ENCODE measurements around the gene CDCA3.

The CDCA3 gene

DNA sequence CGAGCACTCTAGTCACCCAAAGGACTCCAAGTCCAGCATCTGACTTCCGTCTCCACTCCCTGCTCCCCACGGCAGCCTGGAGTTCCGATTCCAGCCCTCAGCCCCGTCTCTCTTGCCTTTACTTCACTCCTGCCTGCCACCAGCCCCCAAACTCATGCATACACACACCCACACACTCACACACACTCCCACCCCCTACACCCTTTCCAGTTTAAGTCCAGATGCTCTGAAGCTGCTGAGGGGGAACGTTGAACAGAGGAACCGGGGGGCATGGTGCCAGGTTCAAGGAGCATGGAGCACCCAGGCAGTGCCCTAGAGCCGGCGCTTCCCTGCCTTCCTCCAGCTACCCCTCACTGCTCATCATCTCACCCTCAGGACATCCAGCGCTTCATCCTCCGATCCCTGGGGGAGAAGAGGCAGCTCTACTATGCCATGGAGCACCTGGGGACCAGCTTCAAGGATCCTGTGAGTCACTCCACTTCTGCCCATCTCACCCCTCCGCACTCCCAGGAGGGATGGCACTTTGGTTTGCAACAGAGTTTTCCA, 19.6 kb downstream of the CDCA3 start:
- no peak for DNase-seq

DNA sequence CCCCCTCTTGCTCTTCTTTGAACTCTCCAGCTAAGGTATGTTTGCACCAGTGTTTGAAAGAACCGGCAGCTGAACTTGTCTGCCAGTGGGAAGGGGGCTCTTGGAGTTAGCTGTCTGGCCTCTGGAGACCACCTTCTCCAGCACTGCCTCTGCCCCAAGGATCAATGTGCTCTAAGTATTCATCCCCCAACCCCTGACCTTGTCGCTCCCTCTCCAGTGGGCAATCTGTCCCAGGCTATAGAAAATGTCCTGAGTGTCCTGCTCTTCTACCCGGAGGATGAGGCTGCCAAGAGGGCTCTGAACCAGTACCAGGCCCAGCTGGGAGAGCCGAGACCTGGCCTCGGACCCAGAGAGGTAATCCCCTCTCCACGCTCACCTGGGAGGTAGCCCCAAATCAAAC, 20.1 kb downstream of the CDCA3 start:
- no peak for DNase-seq

DNA sequence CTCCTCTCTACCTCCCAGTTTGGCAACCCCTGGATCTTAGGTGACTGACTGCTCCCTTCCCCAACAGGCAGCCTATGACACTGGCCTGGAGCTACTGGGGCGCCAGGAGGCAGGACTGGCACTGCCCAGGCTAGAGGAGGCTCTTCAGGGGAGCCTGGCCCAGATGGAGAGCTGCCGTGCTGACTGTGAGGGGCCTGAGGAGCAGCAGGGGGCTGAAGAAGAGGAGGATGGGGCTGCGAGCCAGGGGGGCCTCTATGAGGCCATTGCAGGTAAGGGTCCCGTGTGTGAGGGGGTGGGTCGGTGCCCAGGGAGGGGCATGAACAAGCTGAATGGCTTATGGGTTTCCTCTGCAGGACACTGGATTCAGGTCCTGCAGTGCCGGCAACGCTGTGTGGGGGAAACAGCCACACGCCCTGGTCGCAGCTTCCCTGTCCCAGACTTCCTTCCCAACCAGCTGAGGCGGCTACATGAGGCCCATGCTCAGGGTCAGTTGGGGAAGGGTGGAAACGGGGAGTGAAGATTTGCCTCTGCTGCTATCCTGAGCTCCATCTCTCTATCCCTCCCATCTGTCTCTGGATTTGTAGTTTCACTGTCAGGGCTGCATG, 20.7 kb downstream of the CDCA3 start:
- DNase-seq = no peak

DNA sequence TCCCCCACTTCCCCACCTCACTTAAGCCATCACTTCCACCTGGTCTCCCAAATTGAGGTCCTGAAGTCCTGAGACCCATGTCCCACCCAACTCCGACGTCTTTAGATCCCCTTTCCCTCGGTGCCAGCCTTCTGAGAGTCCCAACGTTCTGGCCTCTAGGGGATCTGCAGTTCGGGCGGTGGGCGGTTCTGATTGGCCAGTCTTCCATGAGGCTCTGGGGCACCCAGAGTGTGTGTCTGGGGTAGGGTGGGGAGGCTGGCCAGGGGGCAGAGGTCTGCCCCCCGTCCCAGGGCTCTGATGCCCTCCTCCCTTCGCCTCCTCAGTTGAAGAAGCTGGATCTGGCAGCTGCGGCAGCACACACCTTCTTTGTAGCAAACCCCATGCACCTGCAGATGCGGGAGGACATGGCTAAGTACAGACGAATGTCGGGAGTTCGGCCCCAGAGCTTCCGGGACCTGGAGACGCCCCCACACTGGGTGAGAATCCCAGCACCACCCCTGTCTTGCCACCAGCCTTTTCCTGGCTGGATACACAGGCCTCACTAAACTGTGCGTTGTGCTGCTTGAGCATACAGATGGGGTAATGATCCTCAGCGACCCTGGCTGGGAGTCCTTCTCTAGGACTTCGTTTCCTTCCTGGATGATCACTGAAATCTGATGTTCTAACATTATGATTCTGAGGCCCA, 21.4 kb downstream of the CDCA3 start:
- no peak for DNase-seq

DNA sequence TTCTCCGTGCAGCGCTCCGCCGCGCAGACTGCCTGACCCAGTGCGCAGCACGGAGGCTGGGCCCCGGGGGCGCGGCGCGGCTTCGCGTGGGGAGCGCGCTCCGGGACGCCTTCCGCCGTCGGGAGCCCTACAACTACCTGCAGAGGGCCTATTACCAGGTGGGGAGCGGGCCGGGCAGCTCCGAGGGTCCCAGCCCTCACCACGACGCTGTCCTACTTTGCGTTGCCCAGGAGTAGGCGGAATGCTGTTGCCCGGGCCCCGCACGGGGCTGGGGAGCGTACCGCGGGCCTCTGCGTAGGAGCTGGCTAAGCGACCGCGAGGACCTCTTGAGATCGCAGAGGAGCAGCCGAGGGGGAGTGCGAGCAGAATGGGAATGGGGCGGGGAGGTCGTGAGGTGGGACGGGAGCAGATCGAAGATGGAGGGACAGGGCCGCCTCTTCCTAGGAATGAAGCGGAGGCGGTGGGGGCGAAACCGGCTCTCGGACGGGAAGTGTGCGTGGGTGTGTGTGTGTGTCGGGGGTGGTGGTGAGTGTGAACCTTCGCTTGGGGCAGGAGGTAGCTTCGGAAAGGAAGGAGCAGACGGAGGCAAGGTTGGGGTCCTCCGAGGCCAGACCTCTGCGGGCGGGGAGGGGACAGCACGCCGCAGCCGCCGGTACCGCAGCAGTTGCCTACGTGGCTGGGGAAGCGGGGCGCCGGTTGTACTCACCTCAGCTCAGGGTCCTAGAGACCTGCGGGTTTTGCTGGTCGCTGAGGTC, 22.1 kb downstream of the CDCA3 start:
- peak; percentile 18 for DNase-seq

DNA sequence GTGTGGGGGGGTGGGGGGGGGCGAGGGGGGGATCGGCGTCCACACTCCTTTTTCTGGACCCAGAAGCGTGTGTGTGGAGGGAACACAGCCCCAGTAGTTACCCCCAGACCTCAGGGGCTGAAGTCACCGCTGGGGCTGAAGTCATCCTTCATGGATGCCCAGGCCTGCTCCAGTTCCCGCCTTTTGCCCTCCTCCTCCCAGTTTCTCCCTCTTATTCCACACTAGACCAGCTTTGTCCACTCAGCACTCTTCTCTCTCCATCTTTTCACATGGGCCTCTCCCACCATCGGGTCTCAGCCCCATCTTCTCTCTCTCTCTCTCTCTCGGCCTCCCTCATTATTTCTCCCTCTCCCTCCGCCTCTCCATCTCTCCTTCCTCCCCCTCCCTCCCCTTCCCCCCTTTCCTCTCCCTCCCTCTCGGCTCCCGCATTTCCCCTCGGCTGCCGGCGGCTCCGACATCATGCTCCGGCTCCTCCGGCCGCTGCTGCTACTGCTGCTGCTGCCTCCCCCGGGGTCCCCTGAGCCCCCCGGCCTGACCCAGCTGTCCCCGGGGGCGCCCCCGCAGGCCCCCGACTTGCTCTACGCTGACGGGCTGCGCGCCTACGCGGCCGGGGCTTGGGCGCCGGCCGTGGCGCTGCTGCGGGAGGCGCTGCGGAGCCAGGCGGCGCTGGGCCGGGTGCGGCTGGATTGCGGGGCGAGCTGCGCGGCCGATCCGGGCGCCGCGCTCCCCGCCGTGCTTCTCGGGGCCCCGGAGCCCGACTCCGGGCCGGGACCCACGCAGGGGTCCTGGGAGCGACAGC, 22.9 kb downstream of the CDCA3 start, which contains the start of gene P3H3:
TSS of gene P3H3 (plus strand) at position 426 of the 799 bp plus-strand sequence. CDS start at position 460, 34 bp downstream.
- DNase-seq = peak; percentile 23

DNA sequence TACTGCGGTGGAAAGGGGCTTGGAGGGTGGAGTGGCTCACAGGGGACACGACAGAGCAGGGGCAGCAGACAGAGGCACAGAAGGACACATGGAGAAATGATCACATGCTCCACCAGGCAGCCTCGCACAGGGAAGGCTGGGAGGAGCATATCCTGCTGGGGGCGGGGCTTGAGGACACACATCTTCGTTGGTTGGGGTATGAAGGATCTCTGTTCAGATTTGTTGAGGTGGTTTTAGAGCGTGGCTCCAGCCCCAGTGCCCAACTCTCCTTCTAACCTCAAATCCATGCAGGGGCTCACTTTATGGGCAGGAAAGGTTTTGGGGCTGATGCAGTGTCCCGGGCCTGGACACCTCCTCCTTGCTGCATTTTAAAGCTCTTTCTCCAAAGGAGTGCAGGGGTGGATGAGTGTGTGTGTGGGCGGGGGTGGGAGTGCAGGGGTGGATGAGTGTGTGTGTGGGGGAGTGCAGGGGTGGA, 23.6 kb downstream of the CDCA3 start:
- DNase-seq = no peak

DNA sequence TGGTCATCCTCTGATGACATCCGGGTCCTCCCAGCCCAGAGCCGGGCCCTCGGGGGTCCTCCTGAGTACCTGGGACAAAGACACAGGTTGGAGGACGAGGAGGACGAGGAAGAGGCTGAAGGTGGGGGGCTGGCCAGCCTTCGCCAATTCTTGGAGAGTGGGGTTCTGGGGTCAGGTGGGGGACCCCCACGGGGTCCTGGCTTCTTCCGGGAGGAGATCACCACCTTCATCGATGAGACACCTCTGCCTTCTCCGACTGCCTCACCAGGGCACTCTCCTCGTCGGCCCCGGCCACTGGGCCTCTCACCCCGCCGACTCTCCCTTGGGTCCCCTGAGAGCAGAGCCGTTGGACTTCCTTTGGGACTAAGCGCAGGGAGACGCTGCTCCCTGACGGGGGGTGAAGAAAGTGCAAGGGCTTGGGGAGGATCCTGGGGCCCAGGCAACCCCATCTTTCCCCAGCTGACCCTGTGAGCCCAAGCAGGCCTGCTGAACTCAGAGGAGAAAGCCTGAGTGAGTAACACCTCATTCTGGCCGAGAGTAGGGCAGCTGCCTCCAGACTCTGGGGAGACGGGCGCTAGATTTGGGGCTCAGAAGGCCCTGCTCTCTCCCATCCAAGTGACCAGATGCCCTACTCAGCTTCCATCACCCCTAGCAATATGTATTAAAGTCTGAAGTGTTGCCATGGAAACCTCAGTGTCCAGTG, 24.2 kb downstream of the CDCA3 start:
- DNase-seq = no peak

DNA sequence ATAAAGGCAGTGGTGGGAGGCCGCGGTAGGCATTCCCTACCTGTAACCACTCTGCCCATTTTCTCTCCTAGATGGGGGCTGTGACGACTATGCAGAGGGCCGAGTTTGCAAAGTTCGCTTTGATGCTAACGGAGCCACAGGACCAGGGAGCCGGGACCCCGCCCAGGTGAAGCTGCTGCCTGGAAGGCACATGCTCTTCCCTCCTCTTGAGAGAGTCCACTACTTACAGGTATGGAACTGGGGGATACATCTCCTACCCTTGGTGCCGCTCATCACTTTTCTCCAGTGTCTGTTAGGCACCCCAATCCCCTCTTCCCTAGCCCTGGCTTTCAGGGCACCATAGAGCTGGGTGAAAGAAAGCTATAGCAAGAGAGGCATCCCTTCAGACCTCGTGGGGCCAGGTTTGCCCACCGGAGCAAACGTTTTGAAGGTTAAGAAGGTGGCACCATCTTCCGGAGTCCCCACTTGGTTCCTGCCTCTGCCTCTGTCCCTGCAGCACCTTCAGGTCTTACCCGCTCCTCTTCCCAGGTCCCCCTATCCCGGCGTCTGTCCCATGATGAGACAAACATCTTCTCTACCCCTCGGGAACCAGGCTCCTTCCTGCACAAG, 24.9 kb downstream of the CDCA3 start:
- no peak for DNase-seq

DNA sequence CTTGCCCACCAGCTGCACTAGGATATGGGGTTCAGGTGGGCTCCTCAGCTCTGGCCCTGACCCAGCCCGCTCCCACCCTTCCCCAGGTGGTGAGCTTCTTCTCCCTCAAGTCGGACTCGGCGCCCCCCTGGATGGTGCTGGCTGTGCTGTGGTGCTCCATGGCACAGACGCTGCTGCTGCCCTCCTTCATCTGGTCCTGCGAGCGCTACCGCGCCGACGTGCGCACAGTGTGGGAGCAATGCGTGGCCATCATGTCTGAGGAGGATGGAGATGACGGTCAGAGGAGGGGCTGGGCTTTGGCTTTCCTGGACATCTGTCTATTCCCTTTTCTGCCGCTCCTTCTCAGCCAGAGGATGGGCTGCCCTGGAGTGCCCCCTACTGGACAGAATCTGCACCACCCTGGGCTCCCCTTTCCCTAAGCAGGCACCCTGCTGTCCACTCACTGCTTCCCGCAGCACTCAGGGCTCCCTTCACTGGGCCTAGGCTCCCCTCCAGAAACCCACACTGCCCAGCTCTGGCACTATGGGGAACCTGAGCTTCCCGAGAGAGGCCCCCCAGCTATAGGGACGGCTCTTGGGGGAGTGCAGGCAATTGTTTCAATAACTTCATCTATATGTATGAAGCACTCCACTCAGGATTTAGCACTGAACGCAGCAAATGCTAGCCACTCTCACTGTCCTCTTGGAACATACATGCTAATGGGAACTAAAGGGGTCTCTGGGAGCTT, 25.5 kb downstream of the CDCA3 start:
- no peak for DNase-seq

DNA sequence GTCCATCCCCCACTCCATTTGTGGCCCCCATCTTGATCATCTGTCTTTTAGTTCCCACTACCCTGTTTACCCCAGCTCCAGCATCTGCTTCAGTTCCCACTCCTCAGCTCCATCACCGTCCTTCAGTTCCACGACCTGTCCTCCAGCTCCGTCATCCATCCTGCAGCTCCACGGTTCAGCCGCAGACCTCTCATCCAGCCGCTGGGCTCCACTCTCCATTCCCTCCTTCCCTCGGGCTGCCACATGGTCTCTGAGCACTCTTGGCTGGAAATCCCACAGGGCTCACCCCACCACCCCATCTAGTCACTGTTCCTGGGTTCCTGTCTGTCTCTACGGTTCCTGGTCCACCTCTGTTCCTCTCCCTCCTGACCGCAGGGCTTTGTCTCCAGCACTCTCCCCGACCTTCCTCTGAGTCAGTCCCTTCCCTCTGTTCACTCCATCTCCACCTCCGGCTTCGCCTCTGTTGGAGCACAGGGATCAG, 26.1 kb downstream of the CDCA3 start:
- no peak for DNase-seq

DNA sequence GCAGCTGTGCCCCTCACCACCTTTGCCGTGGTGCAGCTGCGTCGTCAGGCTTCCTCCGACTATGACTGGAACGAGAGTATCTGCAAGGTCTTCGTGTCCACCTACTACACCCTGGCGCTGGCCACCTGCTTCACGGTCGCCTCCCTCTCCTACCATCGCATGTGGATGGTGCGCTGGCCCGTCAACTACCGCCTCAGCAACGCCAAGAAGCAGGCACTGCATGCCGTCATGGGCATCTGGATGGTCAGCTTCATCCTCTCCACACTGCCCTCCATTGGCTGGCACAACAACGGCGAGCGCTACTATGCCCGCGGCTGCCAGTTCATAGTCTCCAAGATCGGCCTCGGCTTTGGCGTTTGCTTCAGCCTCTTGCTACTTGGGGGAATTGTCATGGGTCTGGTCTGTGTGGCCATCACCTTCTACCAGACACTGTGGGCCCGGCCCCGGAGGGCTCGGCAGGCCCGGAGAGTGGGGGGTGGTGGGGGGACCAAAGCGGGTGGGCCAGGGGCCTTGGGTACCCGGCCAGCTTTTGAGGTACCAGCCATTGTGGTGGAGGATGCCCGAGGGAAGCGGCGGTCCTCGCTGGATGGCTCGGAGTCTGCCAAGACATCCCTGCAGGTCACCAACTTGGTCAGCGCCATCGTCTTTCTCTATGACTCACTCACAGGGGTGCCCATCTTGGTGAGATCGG, 26.9 kb downstream of the CDCA3 start:
- DNase-seq = no peak

DNA sequence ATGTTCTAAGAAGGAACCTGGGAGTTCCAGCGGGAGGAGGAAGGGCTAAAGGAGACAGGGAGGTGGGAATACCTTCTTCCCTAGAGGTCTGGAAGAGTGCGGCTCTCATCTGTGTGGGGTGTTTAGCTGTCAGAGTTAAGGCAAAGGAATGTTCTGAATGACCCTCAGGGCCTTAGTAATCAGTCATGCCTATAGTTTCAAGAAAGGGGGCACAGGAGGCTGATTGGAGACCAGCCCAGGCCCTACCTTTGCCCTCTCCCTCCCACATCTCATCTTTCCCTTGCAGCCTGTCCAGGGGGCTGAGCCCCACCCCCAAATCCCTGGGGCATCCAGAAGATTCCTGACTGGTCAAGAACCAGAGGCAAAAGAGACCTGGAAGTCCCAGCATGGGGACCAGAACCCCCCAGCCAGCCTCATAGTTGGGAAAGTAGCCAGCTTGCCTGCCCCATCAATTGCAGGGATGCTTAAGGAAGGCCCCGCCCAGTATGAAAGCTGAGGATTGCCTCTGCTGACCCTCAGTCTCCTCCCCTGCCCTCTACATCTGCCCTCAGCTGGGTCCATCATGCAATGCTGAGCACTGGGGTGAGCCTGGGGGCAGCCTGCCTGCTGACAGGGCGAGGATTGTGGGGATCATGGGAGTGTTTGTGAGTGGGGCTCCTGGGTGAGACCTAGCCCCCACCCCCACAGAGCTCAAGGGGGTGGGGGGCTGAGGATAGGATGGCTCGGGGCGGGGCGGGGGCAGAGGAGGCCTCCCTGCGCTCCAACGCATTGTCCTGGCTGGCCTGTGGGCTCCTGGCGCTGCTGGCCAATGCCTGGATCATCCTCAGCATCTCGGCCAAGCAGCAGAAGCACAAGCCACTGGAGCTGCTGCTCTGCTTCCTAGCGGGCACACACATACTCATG, 27.7 kb downstream of the CDCA3 start:
- no peak for DNase-seq

DNA sequence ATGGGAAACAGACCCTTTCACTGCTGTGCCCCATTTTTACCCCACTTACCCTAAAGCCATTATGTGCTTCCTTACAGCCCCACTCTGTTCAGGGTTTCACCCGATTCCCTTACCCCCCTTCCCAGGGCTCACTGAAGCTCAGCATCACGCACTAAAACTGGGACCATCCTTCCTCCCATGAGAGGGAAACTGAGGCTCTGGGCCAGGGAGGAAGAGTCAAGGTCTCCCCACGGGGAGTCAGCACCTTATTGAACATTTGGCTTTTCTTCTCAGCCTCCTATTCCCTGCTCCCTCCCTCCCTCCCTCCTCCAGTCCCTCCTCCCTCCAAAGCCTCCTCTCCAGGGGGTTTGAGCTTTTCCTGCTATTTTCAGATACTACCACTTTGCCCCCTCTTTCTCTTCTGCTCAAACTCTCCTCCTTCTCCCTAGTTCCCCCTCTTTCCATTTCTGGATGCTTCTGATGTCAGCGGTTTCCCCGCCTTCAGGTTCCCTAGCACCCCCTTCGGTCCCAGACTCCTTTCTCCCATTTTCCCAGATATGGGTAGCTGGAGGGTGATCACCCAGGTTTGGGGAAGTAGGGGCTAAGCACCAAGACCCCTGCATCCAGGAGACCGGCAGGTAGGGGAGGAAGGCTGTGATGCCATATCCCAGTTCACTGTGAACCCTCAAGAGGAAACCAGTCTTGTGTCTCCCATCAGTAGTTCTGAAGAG, 28.5 kb downstream of the CDCA3 start:
- no peak for DNase-seq

DNA sequence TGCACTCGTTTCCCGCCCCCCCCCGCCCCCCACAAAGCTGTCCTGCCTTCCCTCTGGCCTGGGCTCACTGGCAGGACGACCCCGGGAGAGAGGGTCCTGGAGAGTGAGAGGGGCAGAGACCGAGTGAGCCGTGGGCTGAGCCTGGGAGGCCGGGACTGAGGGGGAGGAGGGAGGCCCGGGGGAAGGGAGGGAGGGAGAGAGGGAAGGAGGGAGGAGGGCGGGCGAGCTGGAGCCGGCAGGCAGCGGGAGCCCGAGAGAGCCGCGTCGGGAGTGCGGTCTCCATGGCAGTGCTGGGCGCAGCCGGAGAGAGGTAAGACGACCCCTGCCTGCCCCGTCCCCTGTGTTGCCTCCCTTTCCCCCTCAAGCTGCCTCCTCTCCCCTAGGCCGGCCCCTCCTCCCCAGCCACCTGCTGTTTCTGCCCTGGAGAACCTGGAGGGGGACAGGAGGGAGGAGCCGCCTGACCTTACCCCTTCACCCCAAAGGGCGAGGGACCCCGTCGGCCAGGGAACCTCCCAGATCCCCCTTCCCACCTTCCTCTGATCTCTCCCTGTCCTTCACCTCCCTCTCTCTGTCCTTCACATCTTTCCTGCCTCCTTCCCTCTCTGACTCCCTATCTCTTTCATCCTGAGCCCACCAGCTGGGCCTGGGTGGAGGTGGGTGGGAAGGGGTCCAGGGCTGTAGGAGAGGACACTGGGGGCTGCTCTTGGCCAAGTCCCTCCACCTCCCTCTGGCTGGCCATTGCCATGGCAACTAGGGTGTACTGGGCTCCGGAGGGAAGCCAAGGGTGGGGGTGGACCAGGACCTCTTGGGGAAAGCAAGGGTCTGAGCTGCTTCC, 29.3 kb downstream of the CDCA3 start, which contains the start of gene GPR162:
TSS of gene GPR162 (plus strand) at position 231 of the 835 bp plus-strand sequence. CDS start 2,078 bp downstream, outside the sequence.
- no peak for DNase-seq

DNA sequence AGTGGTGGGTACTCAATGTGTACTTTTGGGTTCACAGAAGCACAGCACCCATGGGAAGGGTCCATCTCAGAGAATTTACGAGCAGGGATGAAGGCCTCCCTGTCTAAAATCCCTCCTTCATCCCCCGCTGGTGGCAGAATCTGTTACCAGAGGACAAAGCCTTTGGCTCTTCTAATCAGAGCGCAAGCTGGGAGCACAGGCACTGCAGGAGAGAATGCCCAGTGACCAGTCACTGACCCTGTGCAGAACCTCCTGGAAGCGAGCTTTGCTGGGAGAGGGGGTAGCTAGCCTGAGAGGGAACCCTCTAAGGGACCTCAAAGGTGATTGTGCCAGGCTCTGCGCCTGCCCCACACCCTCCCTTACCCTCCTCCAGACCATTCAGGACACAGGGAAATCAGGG, 30.9 kb downstream of the CDCA3 start:
- DNase-seq = no peak

Measured in activated gamma-delta T cell (primary cell).